Lung (tissue), 12 donors: ENCODE data around the gene TFIP11. TPM values are rescaled to one million over a fixed set of nuclear protein-coding genes. Genes with fewer than 3 reads are reported as not detected.
A peak's percentile ranks its signal among the peaks of the same experiment; 100 is the strongest.

Source experiments
- ATAC-seq: fragments of 200-7000 bp; cut with Tn5 transposase; one replicate; pipeline ENCODE4 v1.9.1; 2020; ENCODE audit warnings: moderate number of reproducible peaks; ENCODE audit not compliant: insufficient read depth, low FRiP score
- DNase-seq, 3 donors: peaks; one replicate each; pipeline ENCODE4 v3.0.0-alpha.2; 2013 to 2017
- H3K27ac ChIP-seq, 2 donors: one replicate each; pipeline ENCODE4 v1.5.1; 2013; ENCODE audit warnings: mild to moderate bottlenecking in 2 of 2, moderate library complexity in 2 of 2, control low read depth in 1 of 2, inconsistent platforms in 1 of 2, low read depth in 1 of 2, low read length in 1 of 2
- H3K27me3 ChIP-seq, 3 donors: one replicate each; pipeline ENCODE4 v1.5.1; 2013; ENCODE audit warnings: low read length in 2 of 3; ENCODE audit not compliant: control insufficient read depth in 3 of 3, insufficient read depth in 3 of 3
- H3K36me3 ChIP-seq, 4 donors: one replicate each; pipeline ENCODE4 v1.5.1; 2013; ENCODE audit warnings: low read length in 4 of 4, mild to moderate bottlenecking in 1 of 4, moderate library complexity in 1 of 4; ENCODE audit not compliant: control insufficient read depth in 4 of 4, insufficient read depth in 4 of 4
- H3K4me1 ChIP-seq, 5 donors: one replicate each; pipeline ENCODE4 v1.5.1; 2013; ENCODE audit warnings: low read length in 5 of 5, mild to moderate bottlenecking in 2 of 5, moderate library complexity in 1 of 5; ENCODE audit not compliant: control insufficient read depth in 5 of 5, insufficient read depth in 5 of 5
- H3K4me3 ChIP-seq: one replicate; pipeline ENCODE4 v1.5.1; 2013; ENCODE audit warnings: mild to moderate bottlenecking, control low read depth, moderate library complexity
- H3K9ac ChIP-seq, 2 donors: one replicate each; pipeline ENCODE4 v1.5.1; 2013; ENCODE audit warnings: low read length in 2 of 2, control low read depth in 1 of 2; ENCODE audit not compliant: insufficient read depth in 1 of 2
- H3K9me3 ChIP-seq, 4 donors: one replicate each; pipeline ENCODE4 v1.5.1; 2013; ENCODE audit warnings: low read length in 3 of 4, mild to moderate bottlenecking in 1 of 4, moderate library complexity in 1 of 4; ENCODE audit not compliant: control insufficient read depth in 4 of 4, insufficient read depth in 3 of 4
- CTCF ChIP-seq: IDR thresholded peaks from 2 replicates; pipeline ENCODE4 v1.5.1; 2012; ENCODE audit warnings: mild to moderate bottlenecking; ENCODE audit errors: control extremely low read depth, extremely low read depth
- WGBS, 2 donors: extraction: QIAGEN DNeasy Blood & Tissue Kit; methylation state at CpG; one replicate each; pipeline ENCODE4 v1.1.7; 2013; 5-methylcytosine and 5-hydroxymethylcytosine counted together
- polyA plus RNA-seq, 2 donors: library from polyadenylated mRNA; stranded (reverse); fragments of 200-250 nt; gene quantifications; one replicate each; pipeline ENCODE4 v1.2.1, GENCODE V29; 2013
- total RNA-seq, 2 donors: library from RNA; depleted of rRNA in 1 of 2; stranded (reverse); fragments of >200 nt in 1 of 2; gene quantifications; one replicate each; pipeline ENCODE4 v1.2.1, GENCODE V29; 2014 to 2021
- donor health status: control.
- donor health status: control.
- donor health status: Bipolar disorder and iron deficiency.
- donor health status: healthy.
- donor health status: DM: yes; HTN: yes; CAD: no.

TFIP11 gene
- total and polyA plus RNA-seq, 4 donors, result 18.4 to 37.2 (median 24.5) TPM

- Histone ChIP-seq H3K4me1 (peaks cover 0 to 8% (median 0%) of the 10 kb centered on the region in 5 donors), H3K9ac (peak overlapping the region in 1 of 2 donors; percentile 28), H3K27ac (no peak overlapping the region), H3K27me3 (no peaks in the 10 kb centered on the region), H3K9me3 (no peaks in the 10 kb centered on the region), H3K4me3 (no peak overlapping the region), H3K36me3 (no peaks in the 10 kb centered on the region)
- 83 to 93% methylated on average over 3 of the region's 3 CpGs for WGBS, 2 donors
- TF ChIP-seq CTCF, result no peak
- DNase-seq, result no peak
- ATAC-seq, result no peak
Observed at GRCh38 chr22:26558248-26558895, 46.1 kb upstream of the TFIP11 start.

- peaks cover 0 to 8% (median 0%) of the 10 kb centered on the region in 5 donors for H3K4me1 ChIP-seq
- H3K27me3 ChIP-seq, result no peaks in the 10 kb centered on the region
- no peak overlapping the region for H3K27ac ChIP-seq
- H3K9ac ChIP-seq, result no peak overlapping the region
- WGBS, 2 donors, result 90 to 96% methylated on average over 5 of the region's 5 CpGs
- no peaks in the 10 kb centered on the region for H3K36me3 ChIP-seq
- H3K9me3 ChIP-seq, result no peaks in the 10 kb centered on the region
- no peak overlapping the region for H3K4me3 ChIP-seq
- DNase-seq, result no peak
- no peak for ATAC-seq
- no peak for TF ChIP-seq CTCF
Observed at GRCh38 chr22:26556904-26557303, 44.6 kb upstream of the TFIP11 start.

GRCh38 chr22:26555478-26555877 is 43.2 kb upstream of the TFIP11 start:
- Histone ChIP-seq H3K27ac (no peak overlapping the region), H3K9me3 (no peaks in the 10 kb centered on the region), H3K4me1 (peaks cover 4 to 11% (median 6%) of the 10 kb centered on the region in 5 donors), H3K27me3 (no peaks in the 10 kb centered on the region), H3K4me3 (no peak overlapping the region), H3K36me3 (no peaks in the 10 kb centered on the region), H3K9ac (no peak overlapping the region)
- ATAC-seq, result no peak
- no peak for DNase-seq
- TF ChIP-seq CTCF, result no peak
- WGBS, 2 donors, result 78 to 87% methylated on average over 11 of the region's 11 CpGs

DNA sequence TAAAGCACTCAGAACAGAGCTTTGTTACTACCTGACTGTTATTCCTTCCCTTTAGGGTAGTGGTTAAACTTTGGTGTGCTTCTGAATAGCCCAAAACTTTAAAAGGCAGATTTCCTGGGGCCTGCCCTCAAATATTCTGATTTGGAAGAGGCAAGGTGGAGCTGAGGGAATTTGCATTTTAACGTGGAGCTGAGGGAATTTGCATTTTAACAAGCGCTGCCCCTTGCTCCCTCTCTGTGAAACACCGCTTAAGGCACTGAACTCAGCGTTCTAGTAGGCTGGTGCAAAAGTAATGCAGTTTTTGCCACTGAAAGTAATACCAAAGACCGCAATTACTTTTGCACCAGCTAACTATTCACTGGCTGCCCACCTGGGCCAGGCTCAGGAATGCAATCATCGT is 42.7 kb upstream of the TFIP11 start:
- DNase-seq, result no peak
- no peak for ATAC-seq
- no peak for TF ChIP-seq CTCF
- Histone ChIP-seq H3K27me3 (no peaks in the 10 kb centered on the region), H3K9ac (no peak overlapping the region), H3K9me3 (no peaks in the 10 kb centered on the region), H3K4me1 (peaks cover 6 to 14% (median 10%) of the 10 kb centered on the region in 5 donors), H3K4me3 (no peak overlapping the region), H3K27ac (no peak overlapping the region), H3K36me3 (no peaks in the 10 kb centered on the region)
- 86 to 89% methylated on average over 6 of the region's 6 CpGs for WGBS, 2 donors
